Peyer's patch (tissue), 4 donors: ENCODE measurements around the gene AMER2.

Experiments
- CTCF ChIP-seq, 6 experiments: fragments of 450-650 bp in 4 of 6; fragments of 200-600 bp in 2 of 6; sonication (generic) in 1 of 6; IDR thresholded peaks; one replicate each; pipeline ENCODE4 v1.5.1; 2017 to 2019; ENCODE audit warnings: antibody characterized with exemption in 6 of 6, mild to moderate bottlenecking in 3 of 6, moderate library complexity in 1 of 6
- POLR2A ChIP-seq, 2 donors: fragments of 450-650 bp; IDR thresholded peaks; one replicate each; pipeline ENCODE4 v1.5.1; 2017; ENCODE audit warnings: antibody characterized with exemption in 2 of 2, mild to moderate bottlenecking in 2 of 2, moderate library complexity in 2 of 2

GRCh38 chr13:25170554-25171111 is 1.5 kb downstream of the AMER2 start:
- TF ChIP-seq CTCF (IDR thresholded peaks at IDR 0.05) (no peak), POLR2A (IDR thresholded peaks at IDR 0.05) (no peak)
